ENCODE results near the gene GLTP. TPM values are rescaled to one million over a fixed set of nuclear protein-coding genes. Genes with fewer than 3 reads are reported as not detected.
A peak's percentile ranks its signal among the peaks of the same experiment; 100 is the strongest.
"Not testable (repeated sequence)": the region's sequence is repeated elsewhere in the genome, so short reads cannot be mapped to it uniquely, and the experiment has no call there.

The GLTP gene
- total RNA-seq, 2 experiments from 2014 or later: 22.2 to 23.8 TPM

DNA sequence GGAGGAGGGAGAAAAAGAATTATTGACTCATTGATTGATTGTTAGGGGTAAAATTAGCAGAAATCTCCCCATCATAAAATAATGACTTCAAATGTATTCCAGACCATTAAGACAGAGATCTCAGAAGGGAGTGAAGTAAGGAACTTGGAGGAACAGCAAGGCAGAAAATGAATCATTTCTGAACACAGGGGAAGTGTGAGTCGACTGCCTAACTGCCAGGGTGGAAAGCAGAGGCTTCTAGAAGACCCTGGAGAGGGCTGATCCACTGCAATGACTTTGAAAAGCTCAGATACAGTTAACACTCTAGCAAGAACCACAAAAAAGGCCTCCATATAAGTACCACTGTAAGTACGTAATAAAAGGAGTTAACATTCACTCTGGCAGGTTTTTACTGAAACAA lies 9.7 kb downstream of the GLTP start:
- ChIA-PET CTCF (interaction anchor here (0.9 to 1.4 kb wide), 2 partner anchors 10 to 25 kb away, joined by 3 to 5 read pairs; no protein-coding TSS in a partner anchor), POLR2A (no interaction called here)
- H3K4me1 Mint-ChIP-seq: peaks cover 24% of the 10 kb centered on the region
- H3K36me3 Mint-ChIP-seq (ENCODE audit: low read depth): peaks cover 4% of the 10 kb centered on the region
- no peak overlapping the region for H3K4me3 Mint-ChIP-seq
- no peaks in the 10 kb centered on the region for H3K9me3 Mint-ChIP-seq
- no peaks in the 10 kb centered on the region for H3K27me3 Mint-ChIP-seq
- H3K27ac Mint-ChIP-seq: no peak overlapping the region
- no peak for DNase-seq

- Mint-ChIP-seq H3K27me3 (no peaks in the 10 kb centered on the region), H3K27ac (no peak overlapping the region), H3K36me3 (ENCODE audit: low read depth) (peaks cover 4% of the 10 kb centered on the region), H3K9me3 (no peaks in the 10 kb centered on the region), H3K4me3 (no peak overlapping the region), H3K4me1 (peaks cover 30% of the 10 kb centered on the region)
- ChIA-PET CTCF (interaction anchor here (0.6 to 3.4 kb wide), 5 partner anchors 15 to 165 kb away, joined by 3 to 11 read pairs (median 3); no protein-coding TSS in a partner anchor), POLR2A (no interaction called here)
- no peak for DNase-seq
Observed at GRCh38 chr12:109868182-109869051, 11.9 kb downstream of the GLTP start.

DNA sequence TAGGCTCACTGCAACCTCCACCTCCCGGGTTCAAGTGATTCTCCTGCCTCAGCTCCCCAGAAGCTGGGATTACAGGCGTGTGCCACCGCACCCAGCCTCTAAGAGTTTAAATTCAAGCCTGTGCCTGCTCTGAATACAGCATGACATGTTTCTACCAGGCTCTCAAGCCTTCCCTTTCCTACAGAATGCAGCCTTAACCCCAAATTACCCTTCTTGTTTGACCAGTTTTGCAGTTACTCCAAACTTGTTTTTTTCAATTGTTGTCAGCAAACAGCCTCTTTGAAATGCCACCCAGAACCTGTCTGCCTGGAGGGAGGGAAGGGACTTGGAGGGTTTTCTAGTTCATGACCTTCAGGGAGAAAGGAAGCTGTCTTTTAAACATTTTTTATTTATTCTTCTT lies 15.4 kb downstream of the GLTP start:
- Mint-ChIP-seq H3K36me3 (ENCODE audit: low read depth) (no peaks in the 10 kb centered on the region), H3K9me3 (no peaks in the 10 kb centered on the region), H3K27me3 (no peaks in the 10 kb centered on the region), H3K4me3 (no peak overlapping the region), H3K27ac (no peak overlapping the region), H3K4me1 (peaks cover 25% of the 10 kb centered on the region)
- ChIA-PET CTCF (interaction anchor here (1.4 to 3.4 kb wide), 3 partner anchors 11 to 20 kb away, joined by 3 to 15 read pairs (median 11); no protein-coding TSS in a partner anchor), POLR2A (interaction anchor here (1.5 kb wide), 1 partner anchor 14 kb away, joined by 3 read pairs; no protein-coding TSS in a partner anchor)
- DNase-seq: no peak

DNA sequence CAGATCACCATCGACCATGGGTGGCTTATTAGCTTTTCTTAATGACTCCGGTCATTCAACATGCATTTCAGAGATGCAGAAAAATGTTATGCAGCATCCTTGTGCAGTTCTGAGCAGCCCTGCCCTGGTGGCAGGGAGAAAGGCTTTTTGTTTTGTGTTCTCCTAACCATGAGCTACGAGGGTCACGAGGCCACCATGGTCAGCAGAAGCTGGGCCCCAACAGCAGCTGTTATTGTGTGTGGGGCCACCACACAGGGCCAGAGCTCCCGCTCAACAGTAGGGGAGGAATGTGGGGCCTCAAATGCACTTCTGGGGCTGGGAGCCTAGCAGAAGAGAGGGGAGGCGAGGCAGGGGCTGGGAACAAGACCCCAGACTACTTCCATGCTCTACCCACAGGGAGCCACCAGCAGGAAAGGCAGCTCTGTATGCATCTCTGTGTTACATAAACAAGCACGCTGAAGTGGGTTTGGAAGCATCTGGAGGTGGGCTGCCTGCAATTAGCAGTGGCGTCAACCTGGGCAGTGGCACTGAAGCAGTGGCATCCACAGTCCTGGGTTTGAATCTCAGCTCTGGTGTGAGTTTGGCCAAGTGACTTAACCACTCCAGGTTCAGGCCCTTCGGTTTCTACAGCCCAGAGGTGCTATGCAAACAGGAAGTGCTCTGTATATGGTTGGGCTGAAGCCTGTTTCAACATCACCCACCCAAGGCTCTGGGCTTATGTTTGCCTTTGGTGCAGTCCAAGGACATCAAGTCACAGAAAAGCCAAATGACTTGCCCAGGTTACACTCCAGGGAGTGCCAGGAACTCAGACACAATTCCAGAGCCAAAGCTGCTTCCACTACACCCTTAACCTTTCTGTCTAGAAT lies 16.3 kb downstream of the GLTP start:
- no peaks in the 10 kb centered on the region for H3K36me3 Mint-ChIP-seq (ENCODE audit: low read depth)
- H3K27ac Mint-ChIP-seq: peak overlapping the region; percentile 64
- no peak for DNase-seq

GRCh38 chr12:109862491-109862890 lies 17.9 kb downstream of the GLTP start:
- CTCF ChIA-PET: not testable (repeated sequence)

More for the DNA sequence above, 16.3 kb downstream of the GLTP start:
- no peak overlapping the region for H3K4me3 Mint-ChIP-seq
- ChIA-PET CTCF (interaction anchor here (1.8 to 2.8 kb wide), 2 partner anchors 11 to 19 kb away, joined by 9 to 15 read pairs; no protein-coding TSS in a partner anchor), POLR2A (interaction anchor here (1.1 to 1.2 kb wide), 2 partner anchors 15 to 47 kb away, joined by 3 read pairs; no protein-coding TSS in a partner anchor)
- H3K9me3 Mint-ChIP-seq: no peaks in the 10 kb centered on the region
- H3K4me1 Mint-ChIP-seq: peaks cover 26% of the 10 kb centered on the region
- H3K27me3 Mint-ChIP-seq: no peaks in the 10 kb centered on the region

DNA sequence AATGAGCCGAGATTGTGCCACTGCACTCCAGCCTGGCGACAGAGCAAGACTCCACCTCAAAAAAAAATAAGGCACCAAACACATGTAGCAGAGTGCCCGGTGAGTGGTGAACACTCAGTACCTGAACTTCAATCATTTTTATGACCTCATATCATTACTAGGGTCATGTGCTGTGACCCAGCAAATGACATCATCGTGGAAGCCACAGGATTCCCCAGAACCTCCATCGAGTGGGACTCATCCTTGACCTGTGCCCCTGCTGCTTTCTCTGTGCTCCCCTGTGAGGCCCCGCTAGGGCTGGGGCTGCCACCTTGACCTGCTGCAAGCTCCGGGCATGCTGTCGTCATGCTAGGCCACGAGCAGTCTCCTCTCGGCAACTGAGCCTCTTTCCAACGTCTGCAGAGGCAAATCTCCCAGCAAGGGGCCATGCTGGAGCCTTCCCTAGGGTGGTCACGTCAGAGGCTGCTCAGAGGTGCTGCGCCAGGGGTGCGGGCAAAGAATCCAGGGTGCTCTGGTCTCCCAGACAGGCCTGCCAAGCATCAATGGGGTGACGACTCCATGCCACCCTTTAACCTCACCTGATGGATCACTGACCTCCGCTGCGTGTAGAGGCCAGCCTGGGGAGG lies 18.5 kb downstream of the GLTP start:
- Mint-ChIP-seq H3K9me3 (no peaks in the 10 kb centered on the region), H3K36me3 (ENCODE audit: low read depth) (peaks cover 4% of the 10 kb centered on the region)
- no peak for DNase-seq

More at GRCh38 chr12:109862491-109862890, 17.9 kb downstream of the GLTP start:
- H3K36me3 Mint-ChIP-seq (ENCODE audit: low read depth); H3K27me3 Mint-ChIP-seq; POLR2A ChIA-PET; H3K9me3 Mint-ChIP-seq; DNase-seq; H3K4me3 Mint-ChIP-seq; H3K27ac Mint-ChIP-seq: not testable (repeated sequence)
- peaks cover 29% of the 10 kb centered on the region for H3K4me1 Mint-ChIP-seq

GRCh38 chr12:109860977-109861376 lies 19.4 kb downstream of the GLTP start:
- H3K4me1 Mint-ChIP-seq: peaks cover 29% of the 10 kb centered on the region
- CTCF ChIA-PET: interaction anchor here (4.0 kb wide), 1 partner anchor 14 kb away, joined by 45 read pairs; no protein-coding TSS in a partner anchor
- H3K27me3 Mint-ChIP-seq: no peaks in the 10 kb centered on the region
- no peak overlapping the region for H3K4me3 Mint-ChIP-seq
- POLR2A ChIA-PET: no interaction called here
- DNase-seq: no peak
- H3K9me3 Mint-ChIP-seq: no peaks in the 10 kb centered on the region
- H3K36me3 Mint-ChIP-seq (ENCODE audit: low read depth): peaks cover 4% of the 10 kb centered on the region
- no peak overlapping the region for H3K27ac Mint-ChIP-seq

More for the DNA sequence above, 18.5 kb downstream of the GLTP start:
- POLR2A ChIA-PET: no interaction called here
- Mint-ChIP-seq H3K27ac (no peak overlapping the region), H3K4me3 (no peak overlapping the region), H3K4me1 (peaks cover 29% of the 10 kb centered on the region), H3K27me3 (no peaks in the 10 kb centered on the region)
- CTCF ChIA-PET: interaction anchor here (4.0 kb wide), 1 partner anchor 15 kb away, joined by 45 read pairs; no protein-coding TSS in a partner anchor

DNA sequence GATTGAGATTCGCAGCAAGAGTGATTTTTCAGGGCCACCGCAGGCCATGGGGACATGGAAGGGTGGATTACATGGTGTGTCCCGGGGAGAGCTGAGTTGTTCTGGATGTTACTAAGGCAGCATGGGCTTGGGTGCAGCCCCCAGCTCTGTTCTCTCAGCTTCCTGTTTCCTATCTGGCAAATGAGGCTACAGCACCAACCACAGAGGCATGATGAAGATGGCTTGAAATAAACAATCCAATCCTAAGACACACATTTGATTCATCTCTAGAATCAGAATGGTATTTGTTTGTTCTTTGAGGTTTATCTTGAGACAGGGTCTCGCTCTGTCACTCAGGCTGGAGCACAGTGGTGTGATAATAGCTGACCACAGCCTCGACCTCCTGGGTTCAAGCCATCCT lies 21.6 kb downstream of the GLTP start:
- Mint-ChIP-seq H3K27me3 (no peaks in the 10 kb centered on the region), H3K4me3 (no peak overlapping the region), H3K9me3 (no peaks in the 10 kb centered on the region), H3K36me3 (ENCODE audit: low read depth) (peaks cover 4% of the 10 kb centered on the region), H3K27ac (no peak overlapping the region), H3K4me1 (peaks cover 18% of the 10 kb centered on the region)
- ChIA-PET POLR2A (interaction anchor here (1.1 kb wide), 1 partner anchor 8 kb away, joined by 3 read pairs; no protein-coding TSS in a partner anchor), CTCF (interaction anchor here (0.6 to 4.0 kb wide), 4 partner anchors 12 to 62 kb away, joined by 3 to 45 read pairs (median 4); no protein-coding TSS in a partner anchor)
- no peak for DNase-seq

- DNase-seq: no peak
- peaks cover 4% of the 10 kb centered on the region for H3K36me3 Mint-ChIP-seq (ENCODE audit: low read depth)
- no peaks in the 10 kb centered on the region for H3K9me3 Mint-ChIP-seq
- no peak overlapping the region for H3K27ac Mint-ChIP-seq
- ChIA-PET CTCF (interaction anchor here (0.8 to 4.0 kb wide), 3 partner anchors 11 to 31 kb away, joined by 3 to 45 read pairs (median 7); no protein-coding TSS in a partner anchor), POLR2A (interaction anchor here (1.1 kb wide), 1 partner anchor 9 kb away, joined by 3 read pairs; no protein-coding TSS in a partner anchor)
- no peak overlapping the region for H3K4me3 Mint-ChIP-seq
- no peaks in the 10 kb centered on the region for H3K27me3 Mint-ChIP-seq
- H3K4me1 Mint-ChIP-seq: peaks cover 14% of the 10 kb centered on the region
Observed at GRCh38 chr12:109857715-109858114, 22.6 kb downstream of the GLTP start.

DNA sequence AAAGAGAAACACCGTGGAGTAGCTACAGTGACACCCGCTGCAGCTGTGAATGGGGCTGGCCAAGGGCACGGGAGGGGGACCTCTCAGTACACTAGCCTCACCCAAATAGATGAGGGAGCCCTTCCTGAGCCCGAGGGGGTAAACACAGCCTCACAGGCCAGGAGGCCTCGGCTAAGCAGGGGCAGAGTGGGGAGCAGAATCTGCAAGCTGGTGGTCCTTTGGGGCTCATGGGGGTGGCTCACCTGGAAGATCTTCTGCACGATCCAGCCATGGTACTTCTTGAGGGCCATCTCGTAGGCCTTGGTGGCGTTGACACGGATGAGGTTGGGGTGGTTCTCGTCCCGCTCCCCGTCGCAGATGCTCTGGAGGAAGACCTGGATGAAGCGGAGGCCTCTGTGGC lies 25.0 kb downstream of the GLTP start:
- peaks cover 14% of the 10 kb centered on the region for H3K4me1 Mint-ChIP-seq
- H3K27ac Mint-ChIP-seq: no peak overlapping the region
- ChIA-PET CTCF (interaction anchor here (2.6 to 3.2 kb wide), 2 partner anchors 10 to 45 kb away, joined by 11 to 21 read pairs; partner anchors contain the start of gene TCHP), POLR2A (no interaction called here)
- H3K9me3 Mint-ChIP-seq: no peaks in the 10 kb centered on the region
- peaks cover 4% of the 10 kb centered on the region for H3K36me3 Mint-ChIP-seq (ENCODE audit: low read depth)
- H3K4me3 Mint-ChIP-seq: no peak overlapping the region
- DNase-seq: no peak
- no peaks in the 10 kb centered on the region for H3K27me3 Mint-ChIP-seq

DNA sequence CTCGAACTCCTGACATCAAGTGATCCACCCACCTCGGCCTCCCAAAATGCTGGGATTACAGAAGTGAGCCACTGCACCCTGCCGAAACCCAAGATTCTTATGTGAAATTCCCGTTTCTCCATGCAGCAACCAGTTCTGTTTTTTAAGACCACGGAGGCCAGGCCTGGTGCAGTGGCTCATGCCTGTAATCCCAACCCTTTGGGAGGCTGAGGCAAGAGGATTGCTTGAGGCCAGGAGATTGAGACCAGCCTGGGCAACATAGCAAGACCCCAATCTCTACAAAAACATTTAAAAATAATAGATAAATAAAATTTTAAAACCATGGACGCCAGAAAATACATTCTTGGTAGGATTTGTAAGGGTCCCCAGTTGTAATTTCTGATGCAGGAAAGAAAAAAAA lies 29.8 kb downstream of the GLTP start:
- POLR2A ChIA-PET; DNase-seq; H3K4me3 Mint-ChIP-seq; H3K4me1 Mint-ChIP-seq; H3K9me3 Mint-ChIP-seq; H3K27ac Mint-ChIP-seq; H3K27me3 Mint-ChIP-seq; CTCF ChIA-PET; H3K36me3 Mint-ChIP-seq (ENCODE audit: low read depth): not testable (repeated sequence)

GRCh38 chr12:109847142-109847735 lies 33.1 kb downstream of the GLTP start:
- Mint-ChIP-seq H3K36me3 (ENCODE audit: low read depth) (no peaks in the 10 kb centered on the region), H3K27me3 (no peaks in the 10 kb centered on the region)

More at GRCh38 chr12:109847142-109847735, 33.1 kb downstream of the GLTP start:
- H3K27ac Mint-ChIP-seq: no peak overlapping the region
- ChIA-PET POLR2A (interaction anchor here (0.6 to 0.9 kb wide), 3 partner anchors 12 to 66 kb away, joined by 3 read pairs; no protein-coding TSS in a partner anchor), CTCF (interaction anchor here (0.6 to 6.4 kb wide), 5 partner anchors 11 to 374 kb away, joined by 3 to 84 read pairs (median 28); no protein-coding TSS in a partner anchor)
- no peak for DNase-seq
- H3K4me3 Mint-ChIP-seq: no peak overlapping the region
- H3K4me1 Mint-ChIP-seq: peaks cover 10% of the 10 kb centered on the region
- H3K9me3 Mint-ChIP-seq: no peaks in the 10 kb centered on the region
